WI38 (cell line): ENCODE data around the gene ZNF14.

Source experiments
- H3K4me3 ChIP-seq: 2 replicates; pipeline ENCODE4 v1.5.1; 2011; ENCODE audit warnings: low read depth, mild to moderate bottlenecking, control low read depth, low read length
- TF ChIP-seq, protein P1 (sequence below): IDR thresholded peaks from 2 replicates; pipeline ENCODE4 v1.5.1; 2012; ENCODE audit warnings: low read depth, mild to moderate bottlenecking, control low read depth, low read length

Gene ZNF14

GRCh38 chr19:19742773-19743172 is 9.9 kb upstream of the ZNF14 start:
- TF ChIP-seq, protein P1, sequence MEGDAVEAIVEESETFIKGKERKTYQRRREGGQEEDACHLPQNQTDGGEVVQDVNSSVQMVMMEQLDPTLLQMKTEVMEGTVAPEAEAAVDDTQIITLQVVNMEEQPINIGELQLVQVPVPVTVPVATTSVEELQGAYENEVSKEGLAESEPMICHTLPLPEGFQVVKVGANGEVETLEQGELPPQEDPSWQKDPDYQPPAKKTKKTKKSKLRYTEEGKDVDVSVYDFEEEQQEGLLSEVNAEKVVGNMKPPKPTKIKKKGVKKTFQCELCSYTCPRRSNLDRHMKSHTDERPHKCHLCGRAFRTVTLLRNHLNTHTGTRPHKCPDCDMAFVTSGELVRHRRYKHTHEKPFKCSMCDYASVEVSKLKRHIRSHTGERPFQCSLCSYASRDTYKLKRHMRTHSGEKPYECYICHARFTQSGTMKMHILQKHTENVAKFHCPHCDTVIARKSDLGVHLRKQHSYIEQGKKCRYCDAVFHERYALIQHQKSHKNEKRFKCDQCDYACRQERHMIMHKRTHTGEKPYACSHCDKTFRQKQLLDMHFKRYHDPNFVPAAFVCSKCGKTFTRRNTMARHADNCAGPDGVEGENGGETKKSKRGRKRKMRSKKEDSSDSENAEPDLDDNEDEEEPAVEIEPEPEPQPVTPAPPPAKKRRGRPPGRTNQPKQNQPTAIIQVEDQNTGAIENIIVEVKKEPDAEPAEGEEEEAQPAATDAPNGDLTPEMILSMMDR, result no peak
- no peak overlapping the region for H3K4me3 ChIP-seq

DNA sequence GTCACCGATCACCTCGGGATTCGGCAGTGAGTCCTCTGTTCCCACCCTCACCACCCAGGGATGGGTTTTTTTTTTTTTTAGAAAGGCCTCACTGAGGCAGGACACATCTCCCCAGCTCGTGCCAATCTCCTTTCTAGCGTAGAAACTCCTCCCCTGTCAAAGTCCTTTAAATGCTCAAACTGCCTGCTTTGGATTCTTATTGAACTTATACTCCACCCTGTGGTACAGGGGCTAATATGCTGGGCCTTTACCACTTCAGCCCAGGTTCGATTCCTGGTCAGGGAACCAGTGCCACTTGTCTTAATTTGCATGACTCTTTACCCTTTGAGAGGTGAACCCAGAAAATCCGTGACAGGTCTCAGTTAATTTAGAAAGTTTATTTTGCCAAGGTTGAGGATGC is 8.3 kb upstream of the ZNF14 start:
- no peak overlapping the region for H3K4me3 ChIP-seq
- TF ChIP-seq, protein P1, result no peak

GRCh38 chr19:19740755-19741154 is 7.8 kb upstream of the ZNF14 start:
- no peak overlapping the region for H3K4me3 ChIP-seq
- TF ChIP-seq, protein P1, result no peak

GRCh38 chr19:19738564-19738963 is 5.7 kb upstream of the ZNF14 start:
- TF ChIP-seq, protein P1, result no peak
- no peak overlapping the region for H3K4me3 ChIP-seq

GRCh38 chr19:19737559-19738332 is 4.8 kb upstream of the ZNF14 start:
- H3K4me3 ChIP-seq, result no peak overlapping the region
- TF ChIP-seq, protein P1, result no peak

DNA sequence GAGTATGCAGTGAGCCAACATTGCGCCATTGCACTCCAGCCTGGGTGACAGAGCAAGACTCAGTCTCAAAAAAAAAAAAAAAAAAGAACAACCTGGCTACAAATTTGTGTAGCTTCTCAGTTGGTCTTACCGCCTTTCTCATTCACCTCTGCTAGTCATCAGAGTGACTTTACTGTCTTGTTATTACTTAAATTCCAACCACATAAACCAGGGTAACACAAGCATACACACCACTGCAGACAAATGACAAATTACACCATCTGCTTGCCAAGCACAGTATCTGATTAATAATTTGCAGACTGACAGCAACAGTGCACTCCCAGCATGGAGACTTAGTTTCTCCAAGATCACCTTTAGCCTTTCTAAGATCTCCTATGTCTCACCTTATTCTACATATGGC is 11.0 kb downstream of the ZNF14 start:
- H3K4me3 ChIP-seq, result no peak overlapping the region
- TF ChIP-seq, protein P1, result no peak

DNA sequence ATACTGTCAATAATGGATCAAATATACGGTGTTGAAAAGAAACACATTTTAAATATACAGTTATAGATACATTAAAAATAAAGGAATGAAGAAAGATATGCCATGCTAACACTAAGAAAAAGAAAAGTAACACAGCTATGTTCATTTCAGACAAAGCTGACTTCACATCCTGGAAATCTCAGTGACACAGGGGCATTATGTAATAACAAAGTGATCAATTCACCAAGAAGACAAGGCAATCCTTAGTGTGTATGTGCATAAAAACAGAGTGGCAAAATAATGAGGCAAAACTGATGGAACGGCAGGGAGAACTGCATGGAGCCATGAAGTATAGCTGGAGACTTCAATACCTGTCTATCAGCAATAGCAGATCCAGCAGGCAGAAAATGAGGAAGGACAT is 13.1 kb downstream of the ZNF14 start:
- no peak overlapping the region for H3K4me3 ChIP-seq
- TF ChIP-seq, protein P1, result no peak
